Activated T-cell treated with anti-CD3 and anti-CD28 coated beads, Interleukin-2, amount 50 U/mL, for 72 hours (primary cell): ENCODE data around the gene FBXO31. TPM values are rescaled to one million over a fixed set of nuclear protein-coding genes. Genes with fewer than 3 reads are reported as not detected.

Source experiments
- ATAC-seq, 2 donors: fragments of 150-1000 bp; cut with Tn5 transposase; replicated peaks in 1 of 2; 2 replicates each; pipeline ENCODE4 v1.10.0; 2021; ENCODE audit warnings: moderate library complexity in 2 of 2, mild to moderate bottlenecking in 1 of 2
- DNase-seq, 2 donors: peaks; one replicate each; pipeline ENCODE4 v3.0.0; 2021 to 2022; ENCODE audit warnings: mixed read lengths in 1 of 2
- H3K27ac Mint-ChIP-seq: one replicate; pipeline ENCODE4 v1.8.0; 2022; ENCODE audit warnings: mild to moderate bottlenecking, moderate library complexity, mixed read lengths
- H3K27me3 Mint-ChIP-seq: one replicate; pipeline ENCODE4 v1.8.0; 2022; ENCODE audit warnings: low read depth, mixed read lengths
- H3K36me3 Mint-ChIP-seq, 2 donors: one replicate each; pipeline ENCODE4 v1.8.0; 2022; ENCODE audit warnings: mixed read lengths in 2 of 2, mild to moderate bottlenecking in 1 of 2; ENCODE audit not compliant: insufficient read depth in 2 of 2
- H3K4me1 Mint-ChIP-seq: one replicate; pipeline ENCODE4 v1.8.0; 2022; ENCODE audit warnings: low read depth, mixed read lengths
- H3K4me3 Mint-ChIP-seq, 2 donors: one replicate each; pipeline ENCODE4 v1.8.0; 2022; ENCODE audit warnings: mild to moderate bottlenecking in 2 of 2, mixed read lengths in 2 of 2, moderate library complexity in 2 of 2
- H3K9me3 Mint-ChIP-seq, 2 donors: one replicate each; pipeline ENCODE4 v1.8.0; 2022; ENCODE audit warnings: mixed read lengths in 2 of 2
- total RNA-seq, 2 donors: library from RNA; stranded (reverse); gene quantifications; one replicate each; pipeline ENCODE4 v1.2.3, GENCODE V29; 2022

FBXO31 gene
- total RNA-seq, 2 donors from 2014 or later: 33.7 to 36.8 TPM

DNA sequence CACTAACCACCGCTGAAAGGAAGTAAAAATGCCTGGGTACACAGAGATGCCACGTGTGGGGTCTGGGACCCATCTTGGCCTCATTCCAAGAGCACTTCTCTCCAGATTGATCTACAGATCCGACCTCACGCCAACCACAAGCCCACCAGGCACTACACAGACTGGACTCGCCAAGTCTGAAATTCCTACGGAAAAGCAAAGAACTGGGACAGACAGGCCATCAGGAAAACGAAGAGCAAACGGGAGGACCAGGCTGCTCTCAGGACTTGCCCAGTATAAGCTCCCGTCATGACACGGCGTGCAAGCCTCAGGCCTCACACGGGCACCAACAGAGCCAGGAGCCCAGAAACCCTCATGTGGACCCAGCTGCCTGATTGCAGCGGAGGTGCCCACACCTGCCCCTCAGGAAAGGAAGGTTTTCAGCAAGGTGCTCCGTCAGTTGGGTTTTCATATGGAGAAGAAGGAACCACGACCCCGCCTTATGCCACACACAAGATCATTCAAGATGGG lies 46.3 kb downstream of the FBXO31 start:
- H3K36me3 Mint-ChIP-seq: peaks cover 3 to 9% of the 10 kb centered on the region in 2 donors
- H3K4me3 Mint-ChIP-seq: no peak overlapping the region
- DNase-seq (no peak), ATAC-seq (no peak)
- H3K4me1 Mint-ChIP-seq: peaks cover 10% of the 10 kb centered on the region
- no peak overlapping the region for H3K27ac Mint-ChIP-seq
- H3K27me3 Mint-ChIP-seq: no peaks in the 10 kb centered on the region
- H3K9me3 Mint-ChIP-seq: no peaks in the 10 kb centered on the region

DNA sequence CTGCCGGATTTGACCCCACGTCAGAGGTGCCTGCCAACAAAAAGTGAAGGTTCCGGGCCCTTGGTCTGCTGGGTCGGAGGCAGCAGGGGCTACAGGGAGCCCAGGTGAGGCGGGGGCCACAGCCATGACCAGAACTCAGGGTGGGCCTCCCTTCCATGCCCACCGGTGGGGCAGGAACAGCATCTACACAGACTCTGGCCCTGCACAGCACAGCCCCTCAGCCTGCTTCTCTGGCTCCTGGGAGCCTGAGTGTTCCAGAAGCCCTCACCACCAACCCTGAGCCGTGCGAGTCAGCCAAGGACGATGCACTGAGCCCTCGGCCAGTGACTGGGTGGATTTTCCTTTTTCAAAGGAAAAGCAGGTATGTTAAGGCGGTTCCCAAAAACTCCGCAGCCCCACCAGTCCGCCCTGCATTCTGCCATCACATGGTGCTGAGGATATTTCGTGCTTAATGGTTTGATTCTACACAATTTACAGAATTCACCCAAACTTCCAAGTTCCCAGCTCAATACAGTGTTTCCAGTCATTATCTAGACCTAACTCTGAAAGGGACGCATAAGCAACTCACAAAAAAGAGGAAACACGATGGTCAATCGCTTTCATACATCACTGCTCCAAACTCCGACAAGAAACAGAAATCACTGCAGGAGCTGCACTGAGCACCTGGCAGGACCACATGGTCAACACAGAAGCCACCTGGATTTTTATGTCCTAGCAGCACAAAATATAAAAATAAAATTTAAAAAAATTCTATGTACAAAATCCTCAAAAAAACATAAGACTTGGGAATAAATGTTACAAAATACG lies 46.9 kb downstream of the FBXO31 start:
- DNase-seq (no peak), ATAC-seq (no peak)
- Mint-ChIP-seq H3K27ac (no peak overlapping the region), H3K4me3 (no peak overlapping the region), H3K27me3 (no peaks in the 10 kb centered on the region), H3K4me1 (peaks cover 10% of the 10 kb centered on the region), H3K9me3 (no peaks in the 10 kb centered on the region), H3K36me3 (peaks cover 3 to 9% of the 10 kb centered on the region in 2 donors)

DNA sequence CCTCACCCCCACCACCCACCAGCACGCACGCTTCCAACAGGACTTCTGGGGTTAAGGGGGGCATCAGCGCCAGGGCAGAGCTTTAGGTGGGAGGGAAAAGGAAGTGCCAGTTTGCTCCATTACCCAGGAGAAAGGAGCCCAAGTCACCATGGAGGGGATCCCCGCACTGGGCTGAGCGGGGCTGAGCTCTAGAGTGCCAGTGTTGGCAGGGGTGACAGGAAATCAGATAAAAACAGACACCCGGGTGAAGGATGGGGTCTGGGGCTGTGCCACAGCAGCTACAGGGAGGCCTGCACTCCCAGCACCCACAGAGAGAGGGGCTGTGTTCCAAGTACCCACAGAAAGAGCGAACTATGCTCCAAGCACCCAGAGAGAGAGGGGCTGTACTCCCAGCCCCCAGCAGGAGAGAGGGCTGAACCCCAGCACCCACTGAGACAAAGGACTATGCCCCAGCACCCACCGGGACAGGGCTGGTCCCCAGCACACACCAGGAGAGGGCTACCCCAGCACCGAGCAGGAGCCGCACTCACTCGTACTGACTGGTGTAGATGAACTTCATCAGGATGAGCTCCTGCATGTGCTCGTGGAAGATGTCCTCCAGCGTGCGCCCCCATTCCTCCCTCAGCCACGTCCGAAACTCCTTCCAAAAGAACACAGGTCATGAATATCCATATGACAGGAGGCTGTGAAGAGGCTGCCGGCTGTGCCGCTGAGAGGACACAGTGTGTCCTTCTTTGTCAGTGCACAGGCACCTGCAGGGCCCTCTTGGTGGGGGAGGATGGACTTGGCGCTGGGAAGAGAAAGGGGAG lies 47.7 kb downstream of the FBXO31 start:
- Mint-ChIP-seq H3K27ac (no peak overlapping the region), H3K4me1 (peaks cover 10% of the 10 kb centered on the region), H3K27me3 (no peaks in the 10 kb centered on the region), H3K36me3 (peaks cover 3 to 9% of the 10 kb centered on the region in 2 donors), H3K9me3 (no peaks in the 10 kb centered on the region), H3K4me3 (no peak overlapping the region)
- ATAC-seq (no peak), DNase-seq (no peak)

DNA sequence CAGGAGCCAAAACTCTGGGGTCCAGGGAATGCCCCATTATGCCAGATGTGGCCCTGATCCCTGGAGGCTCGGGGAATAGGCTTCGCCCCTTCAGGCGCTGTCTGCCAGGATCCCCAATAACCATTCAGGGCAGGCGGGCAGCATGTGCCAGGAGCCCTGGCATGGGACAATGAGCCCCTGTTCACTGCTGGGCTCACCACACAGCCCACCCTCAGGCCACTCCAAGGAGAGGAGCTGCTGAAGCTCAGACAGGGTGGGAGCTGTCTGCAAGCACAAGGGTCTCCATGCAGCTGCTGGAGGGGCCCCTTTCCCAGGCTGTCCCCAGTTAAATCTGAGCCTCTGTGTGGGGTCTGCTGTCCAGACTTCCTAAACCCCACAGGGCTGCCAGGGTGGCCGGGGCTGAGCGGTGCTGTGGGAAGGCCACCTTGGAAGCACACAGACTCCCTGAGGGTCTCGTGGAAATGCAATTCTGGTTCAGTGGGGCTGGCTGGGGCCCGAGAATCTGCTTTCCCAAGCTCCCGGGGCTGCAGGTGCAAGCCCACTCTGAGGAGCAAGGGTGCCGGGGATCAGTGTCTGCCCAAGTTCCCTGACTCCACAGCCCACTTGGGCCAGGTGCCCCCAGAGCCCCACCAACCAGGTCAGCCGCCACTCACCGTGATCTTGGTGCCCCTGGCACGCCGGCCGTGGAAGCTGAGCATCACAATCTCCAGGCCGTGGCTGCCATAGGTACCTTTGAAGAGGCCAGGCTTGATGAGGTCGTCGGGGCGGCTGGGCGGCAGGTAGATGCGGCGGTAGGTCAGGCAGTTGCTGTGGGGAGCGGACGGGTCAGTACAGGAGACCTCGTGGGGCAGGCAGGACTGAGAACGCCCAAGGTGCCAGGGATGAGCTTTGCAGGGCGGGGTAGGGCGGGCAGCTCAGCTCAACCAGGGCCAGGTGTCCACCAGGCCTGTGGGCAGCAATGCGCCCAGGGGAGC lies 48.6 kb downstream of the FBXO31 start:
- H3K9me3 Mint-ChIP-seq: no peaks in the 10 kb centered on the region
- no peaks in the 10 kb centered on the region for H3K27me3 Mint-ChIP-seq
- ATAC-seq (no peak), DNase-seq (no peak)
- no peak overlapping the region for H3K4me3 Mint-ChIP-seq
- H3K27ac Mint-ChIP-seq: no peak overlapping the region
- H3K36me3 Mint-ChIP-seq: peaks cover 3 to 9% of the 10 kb centered on the region in 2 donors
- peaks cover 10% of the 10 kb centered on the region for H3K4me1 Mint-ChIP-seq

DNA sequence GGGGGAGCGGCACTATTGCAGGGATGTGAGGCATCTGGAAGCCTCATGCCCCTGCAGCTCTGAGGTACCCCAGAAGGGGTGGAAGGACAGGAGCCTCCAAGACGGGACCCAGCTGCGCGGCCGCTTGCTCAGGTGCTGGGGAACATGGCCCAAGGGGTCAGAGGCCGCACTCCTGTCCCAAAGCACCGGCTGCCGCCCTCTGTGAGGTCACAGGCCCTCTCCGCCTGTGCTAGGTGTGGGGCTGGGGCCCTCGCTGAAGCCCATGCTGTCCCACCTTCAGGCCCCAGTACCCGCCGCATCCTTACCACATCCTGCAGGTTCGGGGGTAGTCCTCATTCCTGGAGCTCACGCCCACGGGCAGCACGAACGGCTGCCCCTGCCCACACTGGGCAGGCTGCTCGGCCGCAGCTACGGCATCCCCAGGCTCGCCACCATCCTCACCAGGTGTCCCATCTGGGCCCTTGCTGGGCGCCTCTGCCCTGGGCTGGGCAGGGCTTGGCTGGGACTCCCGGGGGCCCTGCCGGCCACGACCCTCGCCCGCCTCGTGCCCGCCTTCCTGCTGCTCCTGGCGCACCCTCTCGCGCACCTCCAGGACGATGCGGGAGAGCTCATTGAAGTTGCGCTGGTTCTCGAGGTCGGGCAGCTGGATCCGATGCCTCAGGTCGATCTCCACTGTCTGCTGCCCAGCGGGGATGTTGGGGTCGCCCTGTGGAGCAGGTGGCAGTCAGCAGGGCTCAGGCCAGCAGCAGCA lies 49.8 kb downstream of the FBXO31 start:
- peaks cover 0 to 2% of the 10 kb centered on the region in 2 donors for H3K36me3 Mint-ChIP-seq
- no peak for ATAC-seq
- H3K9me3 Mint-ChIP-seq: no peaks in the 10 kb centered on the region
- DNase-seq: no peak
- H3K4me1 Mint-ChIP-seq: peaks cover 6% of the 10 kb centered on the region
- H3K4me3 Mint-ChIP-seq: no peak overlapping the region
- H3K27ac Mint-ChIP-seq: no peak overlapping the region
- H3K27me3 Mint-ChIP-seq: no peaks in the 10 kb centered on the region

DNA sequence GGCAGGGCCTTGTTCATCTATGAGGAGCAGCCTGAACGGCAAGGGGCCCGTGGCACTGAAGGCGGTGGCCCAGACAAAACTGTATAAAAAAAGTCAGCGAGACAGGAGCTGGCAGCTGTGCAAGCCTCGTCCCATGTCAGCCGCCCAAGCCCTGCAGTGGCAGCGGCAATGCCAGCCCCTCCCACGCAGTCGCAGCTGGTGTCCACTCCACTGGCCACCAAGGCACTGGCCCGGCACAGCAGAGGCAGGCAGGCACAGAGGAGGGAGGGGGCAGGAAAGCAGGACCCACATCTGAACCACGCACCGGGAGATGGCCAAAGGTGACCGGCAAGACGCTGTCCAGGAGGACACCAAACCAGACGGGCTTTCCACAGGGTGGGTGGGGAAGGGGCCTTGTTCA lies 50.5 kb downstream of the FBXO31 start:
- Mint-ChIP-seq H3K27ac (no peak overlapping the region), H3K36me3 (peaks cover 0 to 1% of the 10 kb centered on the region in 2 donors), H3K4me3 (no peak overlapping the region), H3K27me3 (no peaks in the 10 kb centered on the region), H3K4me1 (peaks cover 5% of the 10 kb centered on the region), H3K9me3 (no peaks in the 10 kb centered on the region)
- ATAC-seq (no peak), DNase-seq (no peak)

DNA sequence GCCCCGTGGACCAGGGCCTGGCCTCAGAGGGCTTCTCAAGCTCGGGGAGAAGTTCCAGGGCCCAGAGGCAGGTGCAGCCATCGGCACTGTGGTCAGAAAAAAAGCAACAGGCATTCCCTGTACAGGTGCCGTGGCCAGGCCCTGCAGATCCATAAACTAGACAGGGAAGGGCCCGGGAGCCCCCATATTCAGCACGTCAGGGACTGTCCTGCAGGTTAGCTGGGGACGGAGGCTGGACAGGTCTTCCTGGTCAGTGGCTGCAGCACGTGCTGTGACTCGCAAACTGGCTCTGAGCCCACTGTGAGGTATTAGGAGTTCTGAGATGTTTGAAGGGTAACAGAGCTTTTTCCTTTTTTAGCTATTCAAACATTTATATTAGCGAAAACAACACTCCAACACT lies 51.4 kb downstream of the FBXO31 start:
- no peak overlapping the region for H3K4me3 Mint-ChIP-seq
- H3K27me3 Mint-ChIP-seq: no peaks in the 10 kb centered on the region
- DNase-seq (no peak), ATAC-seq (no peak)
- H3K4me1 Mint-ChIP-seq: peaks cover 2% of the 10 kb centered on the region
- H3K27ac Mint-ChIP-seq: no peak overlapping the region
- no peaks in the 10 kb centered on the region for H3K9me3 Mint-ChIP-seq
- peaks cover 0 to 1% of the 10 kb centered on the region in 2 donors for H3K36me3 Mint-ChIP-seq

DNA sequence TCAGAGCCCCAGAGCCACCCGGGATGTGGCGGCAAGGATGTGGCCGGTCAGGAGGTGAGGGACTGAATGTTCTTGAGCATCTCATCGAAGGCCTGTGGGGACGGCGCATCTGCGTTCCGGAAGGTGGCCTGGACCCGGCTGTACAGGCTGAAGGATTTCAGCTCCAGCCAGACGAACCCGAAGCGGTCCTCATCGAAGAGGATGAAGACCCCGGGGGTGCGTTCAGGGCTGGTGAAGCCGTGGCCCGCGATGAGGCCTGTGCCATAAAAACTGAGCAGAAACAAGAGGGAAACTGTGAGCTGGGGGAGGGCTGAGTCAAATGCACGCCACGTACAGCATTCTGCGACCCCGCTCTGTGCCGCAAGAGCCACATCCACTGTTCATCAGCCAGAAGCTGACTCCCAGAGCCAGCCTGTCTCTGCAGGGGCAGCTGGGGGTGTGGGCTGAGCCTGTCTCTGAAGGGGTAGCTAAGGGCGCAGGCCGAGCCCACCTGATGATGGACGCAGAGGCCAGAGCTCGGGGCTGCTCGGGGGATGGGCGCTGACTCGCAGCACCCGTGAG lies 52.3 kb downstream of the FBXO31 start:
- no peak for DNase-seq
- H3K36me3 Mint-ChIP-seq: peaks cover 0 to 1% of the 10 kb centered on the region in 2 donors
- no peak overlapping the region for H3K4me3 Mint-ChIP-seq
- no peak for ATAC-seq
- no peaks in the 10 kb centered on the region for H3K4me1 Mint-ChIP-seq
- no peak overlapping the region for H3K27ac Mint-ChIP-seq
- H3K27me3 Mint-ChIP-seq: no peaks in the 10 kb centered on the region
- H3K9me3 Mint-ChIP-seq: no peaks in the 10 kb centered on the region

DNA sequence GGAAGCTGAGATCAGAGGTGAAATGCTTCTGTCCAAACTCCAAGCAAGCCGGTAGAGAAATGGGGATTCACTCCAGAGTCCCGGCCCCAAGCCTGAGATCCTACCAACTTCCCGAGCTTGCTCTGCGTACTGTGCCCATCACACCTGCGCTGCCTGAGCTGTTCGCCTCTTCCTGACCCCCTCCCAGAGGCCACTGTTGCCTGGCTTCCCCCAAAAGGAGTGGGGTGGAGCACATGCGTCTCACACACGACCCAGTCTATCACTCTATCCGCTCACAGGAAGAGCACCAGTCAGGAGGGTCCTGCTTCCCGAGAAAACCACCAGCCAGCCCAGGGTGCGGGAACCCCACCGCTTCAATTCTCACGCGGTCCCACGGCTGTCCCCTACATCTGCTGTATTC lies 52.9 kb downstream of the FBXO31 start:
- no peaks in the 10 kb centered on the region for H3K9me3 Mint-ChIP-seq
- ATAC-seq (no peak), DNase-seq (no peak)
- no peaks in the 10 kb centered on the region for H3K4me1 Mint-ChIP-seq
- peaks cover 0 to 1% of the 10 kb centered on the region in 2 donors for H3K36me3 Mint-ChIP-seq
- H3K4me3 Mint-ChIP-seq: no peak overlapping the region
- H3K27ac Mint-ChIP-seq: no peak overlapping the region
- no peaks in the 10 kb centered on the region for H3K27me3 Mint-ChIP-seq

DNA sequence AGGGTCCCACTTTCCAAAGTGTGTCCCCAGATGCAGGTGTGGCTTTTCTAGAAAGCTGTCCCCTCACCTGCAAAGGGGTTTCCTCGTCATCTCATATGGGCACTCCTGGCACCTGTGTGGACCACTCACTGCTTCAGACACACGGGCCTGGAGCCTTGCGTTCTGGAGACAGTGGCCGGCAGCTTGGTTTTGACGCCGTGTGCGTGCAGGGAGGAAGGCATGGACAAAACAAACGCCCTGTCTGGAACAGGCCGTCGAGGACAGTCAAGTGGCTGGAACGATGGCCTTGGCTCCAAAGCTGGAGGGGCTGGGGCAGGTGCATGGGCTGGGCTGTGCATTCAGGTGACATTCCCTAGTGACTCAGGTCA lies 53.3 kb downstream of the FBXO31 start:
- H3K36me3 Mint-ChIP-seq: peaks cover 0 to 1% of the 10 kb centered on the region in 2 donors
- H3K9me3 Mint-ChIP-seq: no peaks in the 10 kb centered on the region
- no peaks in the 10 kb centered on the region for H3K27me3 Mint-ChIP-seq
- DNase-seq (no peak), ATAC-seq (no peak)
- H3K4me3 Mint-ChIP-seq: no peak overlapping the region
- H3K4me1 Mint-ChIP-seq: no peaks in the 10 kb centered on the region
- H3K27ac Mint-ChIP-seq: no peak overlapping the region

DNA sequence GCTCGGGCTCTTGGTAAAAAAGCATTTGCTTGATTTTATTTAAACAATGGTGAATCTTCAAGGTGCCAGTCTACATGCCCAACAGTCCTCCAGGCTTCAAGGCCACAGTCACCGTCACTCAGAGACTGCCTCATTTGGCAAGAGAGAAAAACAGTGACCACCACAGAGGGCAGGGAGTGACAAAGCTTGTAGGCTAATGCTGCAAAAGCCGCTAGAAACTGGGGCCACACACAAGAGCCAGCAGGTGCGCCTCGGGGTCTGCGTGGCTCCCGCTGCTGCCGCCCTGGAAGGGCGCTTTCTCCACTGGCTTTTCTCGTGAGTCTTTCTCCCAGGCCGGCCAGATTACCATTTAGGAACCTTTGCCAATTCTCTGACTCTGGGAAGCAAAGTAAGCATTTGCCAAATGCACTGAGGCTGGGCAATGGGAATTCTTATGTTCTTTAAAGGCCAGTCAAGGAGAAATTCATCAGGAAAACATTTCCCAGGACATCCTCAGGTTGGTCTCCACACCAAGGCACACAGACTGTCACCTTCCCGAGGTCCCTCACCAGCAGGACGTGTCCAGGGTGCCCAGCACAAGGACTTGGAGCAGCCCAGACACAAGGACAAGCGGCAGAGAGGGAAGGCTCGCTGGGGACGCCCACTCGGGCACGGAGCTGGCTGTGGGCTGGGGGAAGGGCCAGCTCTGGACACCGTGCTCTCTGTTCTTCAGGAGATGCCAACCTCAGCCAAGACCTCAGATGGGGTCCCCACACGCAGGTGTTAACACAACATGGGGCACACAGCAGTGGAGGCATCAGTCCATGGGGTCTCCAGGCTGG lies 53.9 kb downstream of the FBXO31 start:
- peak overlapping the region; percentile 44 for H3K27ac Mint-ChIP-seq
- H3K4me3 Mint-ChIP-seq: no peak overlapping the region
- H3K36me3 Mint-ChIP-seq: peaks cover 0 to 1% of the 10 kb centered on the region in 2 donors

More for the DNA sequence above, 53.9 kb downstream of the FBXO31 start:
- ATAC-seq (no peak), DNase-seq (no peak)
- Mint-ChIP-seq H3K9me3 (no peaks in the 10 kb centered on the region), H3K27me3 (no peaks in the 10 kb centered on the region), H3K4me1 (no peaks in the 10 kb centered on the region)
